HL-60 (cell line): ENCODE results near the gene RHOF.

Experiments
- CTCF ChIP-seq: IDR thresholded peaks from one replicate; pipeline ENCODE4 v1.5.1; 2011; ENCODE audit warnings: low read length, control low read depth, inconsistent platforms; ENCODE audit not compliant: insufficient read depth
- POLR2AphosphoS5 ChIP-seq: IDR thresholded peaks from 2 replicates; pipeline ENCODE4 v1.6.1; 2012; ENCODE audit warnings: low read depth

DNA sequence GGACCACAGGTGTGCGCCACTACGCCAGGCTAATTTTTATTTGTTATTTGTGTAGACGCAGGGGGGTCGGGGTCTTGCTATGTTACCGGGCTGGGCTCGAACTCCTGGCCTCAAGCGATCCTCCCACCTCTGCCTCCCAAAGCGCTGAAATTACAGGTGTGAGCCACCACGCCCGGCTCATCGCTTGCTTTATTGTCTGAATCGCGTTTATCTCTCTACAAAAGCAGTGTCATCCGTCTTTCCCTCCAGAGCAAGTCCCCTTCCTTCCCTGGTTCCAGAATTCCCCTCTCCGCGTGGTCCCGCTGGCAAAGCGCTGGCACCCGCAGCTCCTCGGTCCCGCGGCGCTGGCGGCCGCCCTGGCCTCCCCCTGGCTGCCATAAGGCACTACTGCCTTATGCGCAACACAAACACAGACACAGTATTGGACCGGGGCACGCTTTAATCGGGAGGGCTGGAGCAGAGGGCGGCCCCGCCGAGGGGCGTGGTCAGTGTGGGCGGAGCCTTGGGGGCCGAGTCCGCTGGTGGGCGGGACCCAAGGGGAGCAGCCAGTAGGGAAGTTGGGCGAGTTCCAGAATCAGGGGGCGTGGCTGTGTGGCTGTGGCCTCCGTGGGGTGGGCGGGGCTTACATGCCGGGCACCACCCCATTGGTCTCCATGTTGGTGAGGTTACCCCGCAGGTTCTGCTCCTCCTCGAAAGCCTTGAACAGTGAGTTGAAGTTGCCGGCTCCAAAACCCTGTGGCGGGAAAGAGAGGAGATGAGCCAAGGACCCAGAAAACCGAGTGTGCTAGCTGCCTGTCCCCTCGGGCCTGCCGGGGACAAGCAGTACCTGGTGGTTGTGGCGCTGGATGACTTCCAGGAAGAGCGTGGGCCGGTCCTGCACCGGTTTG is 45.9 kb upstream of the RHOF start:
- TF ChIP-seq CTCF (no peak), POLR2AphosphoS5 (no peak; the same call in 1 of the 2 replicates)
